HCT116 (cell line): ENCODE results near the gene TMPRSS9.

ENCODE experiments used
- CTCF ChIP-seq, 3 experiments: fragments of 200-600 bp in 1 of 3; sonication (generic) in 1 of 3; IDR thresholded peaks in 2 of 3; conservative IDR thresholded peaks in 1 of 3; 2 replicates each; pipeline ENCODE4 v1.5.1; 2012 to 2017; ENCODE audit warnings: low read depth in 2 of 3, low read length in 2 of 3, antibody characterized with exemption in 1 of 3, borderline replicate concordance in 1 of 3, control low read depth in 1 of 3, mild to moderate bottlenecking in 1 of 3, mixed read lengths in 1 of 3, mixed run types in 1 of 3, moderate library complexity in 1 of 3; ENCODE audit not compliant: insufficient read depth in 1 of 3
- FOSL1 ChIP-seq: IDR thresholded peaks from 2 replicates; pipeline ENCODE4 v1.6.1; 2012; ENCODE audit warnings: low read depth
- JUND ChIP-seq: IDR thresholded peaks from 2 replicates; pipeline ENCODE4 v1.6.1; 2012
- POLR2AphosphoS5 ChIP-seq: IDR thresholded peaks from 2 replicates; pipeline ENCODE4 v1.6.1; 2011; ENCODE audit warnings: mild to moderate bottlenecking, low read depth, low read length, moderate library complexity
- TF ChIP-seq, protein P1 (sequence below): IDR thresholded peaks from 2 replicates; pipeline ENCODE4 v1.6.1; 2012

DNA sequence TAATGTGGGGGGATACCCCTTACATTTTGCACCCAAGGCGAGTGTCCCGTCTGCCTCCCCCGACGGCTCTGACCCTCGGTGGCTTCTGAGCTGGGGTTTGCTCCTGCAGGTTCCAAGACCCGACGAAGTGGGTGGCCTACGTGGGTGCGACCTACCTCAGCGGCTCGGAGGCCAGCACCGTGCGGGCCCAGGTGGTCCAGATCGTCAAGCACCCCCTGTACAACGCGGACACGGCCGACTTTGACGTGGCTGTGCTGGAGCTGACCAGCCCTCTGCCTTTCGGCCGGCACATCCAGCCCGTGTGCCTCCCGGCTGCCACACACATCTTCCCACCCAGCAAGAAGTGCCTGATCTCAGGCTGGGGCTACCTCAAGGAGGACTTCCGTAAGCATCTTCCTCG lies 48.2 kb downstream of the TMPRSS9 start:
- TF ChIP-seq JUND (no peak), POLR2AphosphoS5 (no peak), FOSL1 (no peak), CTCF (IDR thresholded peaks at IDR 0.05 in 2 of 3, conservative IDR thresholded peaks at IDR 0.05 in 1 of 3; ENCODE audit: borderline replicate concordance in 1 of 3, insufficient read depth in 1 of 3, low read depth in 2 of 3, low read length in 2 of 3) (no peak)
- TF ChIP-seq, protein P1, sequence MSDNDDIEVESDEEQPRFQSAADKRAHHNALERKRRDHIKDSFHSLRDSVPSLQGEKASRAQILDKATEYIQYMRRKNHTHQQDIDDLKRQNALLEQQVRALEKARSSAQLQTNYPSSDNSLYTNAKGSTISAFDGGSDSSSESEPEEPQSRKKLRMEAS: no peak
